ENCODE results near the gene TYW5. TPM values are rescaled to one million over a fixed set of nuclear protein-coding genes. Genes with fewer than 3 reads are reported as not detected.

TYW5 gene
- total RNA-seq, 1 experiment from 2014 or later: 7.2 TPM

DNA sequence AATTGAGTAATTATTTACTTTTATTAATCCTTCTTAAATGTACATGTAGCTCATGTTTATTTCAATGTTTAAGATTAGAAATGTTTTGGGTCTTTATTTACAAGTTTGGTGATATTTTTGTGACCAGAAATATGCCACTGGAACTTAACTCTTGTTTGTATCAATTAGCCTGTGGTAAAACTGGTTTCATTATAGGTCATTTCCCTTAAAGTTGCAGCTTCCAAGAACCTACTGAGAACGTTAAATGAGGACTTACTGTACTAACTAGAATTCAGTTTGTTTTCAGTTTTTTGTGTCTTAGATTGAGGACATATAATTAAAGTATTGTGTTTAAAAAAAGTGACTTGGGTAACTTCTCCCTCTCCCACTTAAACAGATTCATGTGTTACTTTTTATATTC lies 4.3 kb downstream of the TYW5 start:
- BruUV-seq (replicated peaks): no TSS peak
- Histone ChIP-seq H4K20me1 (ENCODE audit: insufficient read depth) (peaks cover 4% of the 10 kb centered on the region; the same call in 1 of the 2 replicates), H3K27ac (no peak overlapping the region), H3F3A (ENCODE audit: insufficient read depth, low read depth) (peaks cover 18% of the 10 kb centered on the region; the same call in 1 of the 2 replicates), H3K9me3 (ENCODE audit: insufficient read depth, low read depth) (no peaks in the 10 kb centered on the region), H3K36me3 (ENCODE audit: low read depth) (peaks cover 18% of the 10 kb centered on the region), H3K27me3 (ENCODE audit: insufficient read depth, low read depth) (no peaks in the 10 kb centered on the region), H3K79me2 (ENCODE audit: low read depth) (peaks cover 57% of the 10 kb centered on the region), H2AFZ (no peak overlapping the region), H3K4me1 (replicated peaks; ENCODE audit: insufficient read depth) (peaks cover 14% of the 10 kb centered on the region), H3K4me3 (no peak overlapping the region), H3K9me2 (ENCODE audit: insufficient read depth) (no peaks in the 10 kb centered on the region), H3K4me2 (no peak overlapping the region)
- ChIA-PET POLR2A (ENCODE audit: unreplicated experiment) (no interaction called here), CTCF (interaction anchor here (1.1 kb wide), 1 partner anchor 51 kb away, joined by 6 read pairs; no protein-coding TSS in a partner anchor)
- no peak for TF ChIP-seq EZH2 (IDR thresholded peaks at IDR 0.05; ENCODE audit: low read depth)
- TF ChIP-seq, protein P1, sequence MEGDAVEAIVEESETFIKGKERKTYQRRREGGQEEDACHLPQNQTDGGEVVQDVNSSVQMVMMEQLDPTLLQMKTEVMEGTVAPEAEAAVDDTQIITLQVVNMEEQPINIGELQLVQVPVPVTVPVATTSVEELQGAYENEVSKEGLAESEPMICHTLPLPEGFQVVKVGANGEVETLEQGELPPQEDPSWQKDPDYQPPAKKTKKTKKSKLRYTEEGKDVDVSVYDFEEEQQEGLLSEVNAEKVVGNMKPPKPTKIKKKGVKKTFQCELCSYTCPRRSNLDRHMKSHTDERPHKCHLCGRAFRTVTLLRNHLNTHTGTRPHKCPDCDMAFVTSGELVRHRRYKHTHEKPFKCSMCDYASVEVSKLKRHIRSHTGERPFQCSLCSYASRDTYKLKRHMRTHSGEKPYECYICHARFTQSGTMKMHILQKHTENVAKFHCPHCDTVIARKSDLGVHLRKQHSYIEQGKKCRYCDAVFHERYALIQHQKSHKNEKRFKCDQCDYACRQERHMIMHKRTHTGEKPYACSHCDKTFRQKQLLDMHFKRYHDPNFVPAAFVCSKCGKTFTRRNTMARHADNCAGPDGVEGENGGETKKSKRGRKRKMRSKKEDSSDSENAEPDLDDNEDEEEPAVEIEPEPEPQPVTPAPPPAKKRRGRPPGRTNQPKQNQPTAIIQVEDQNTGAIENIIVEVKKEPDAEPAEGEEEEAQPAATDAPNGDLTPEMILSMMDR (conservative IDR thresholded peaks at IDR 0.05): no peak
- intact Hi-C loops (cut with micrococcal nuclease; ENCODE audit: unreplicated experiment): no loop called here
- no peak for DNase-seq

DNA sequence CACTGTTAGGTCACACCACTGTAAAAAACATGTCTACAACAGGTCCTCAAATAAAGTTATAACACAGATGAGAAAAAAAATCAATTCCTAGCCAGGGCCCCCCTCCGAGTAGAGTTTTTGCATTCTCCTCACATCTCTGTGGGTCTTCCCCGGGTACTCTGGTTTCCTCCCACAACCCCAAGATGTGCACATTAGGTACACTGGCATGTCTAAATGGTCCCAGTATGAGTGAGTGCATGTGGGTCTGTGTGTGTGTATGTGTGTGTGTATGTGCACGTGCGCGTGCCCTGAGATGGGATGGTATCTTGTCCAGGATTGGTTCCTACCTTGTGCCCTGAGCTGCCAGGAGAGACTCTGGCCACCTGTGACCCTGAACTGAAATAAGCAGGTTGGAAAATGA lies 4.9 kb downstream of the TYW5 start:
- ChIA-PET CTCF (no interaction called here), POLR2A (ENCODE audit: unreplicated experiment) (no interaction called here)
- H3K9me2 ChIP-seq (ENCODE audit: insufficient read depth): no peaks in the 10 kb centered on the region
- no peaks in the 10 kb centered on the region for H3K9me3 ChIP-seq (ENCODE audit: insufficient read depth, low read depth)
- no peak overlapping the region for H3K4me3 ChIP-seq
- peaks cover 18% of the 10 kb centered on the region for H3K36me3 ChIP-seq (ENCODE audit: low read depth)
- no TSS peak for BruUV-seq (replicated peaks)
- H3K4me1 ChIP-seq (replicated peaks; ENCODE audit: insufficient read depth): peaks cover 14% of the 10 kb centered on the region
- H3K79me2 ChIP-seq (ENCODE audit: low read depth): peaks cover 51% of the 10 kb centered on the region
- no peaks in the 10 kb centered on the region for H3K27me3 ChIP-seq (ENCODE audit: insufficient read depth, low read depth)
- peaks cover 4% of the 10 kb centered on the region; the same call in 1 of the 2 replicates for H4K20me1 ChIP-seq (ENCODE audit: insufficient read depth)
- no peak overlapping the region for H3K27ac ChIP-seq
- H3F3A ChIP-seq (ENCODE audit: insufficient read depth, low read depth): peaks cover 18% of the 10 kb centered on the region; the same call in 1 of the 2 replicates
- no peak for TF ChIP-seq EZH2 (IDR thresholded peaks at IDR 0.05; ENCODE audit: low read depth)
- TF ChIP-seq, protein P1 (conservative IDR thresholded peaks at IDR 0.05): no peak
- intact Hi-C loops (cut with micrococcal nuclease; ENCODE audit: unreplicated experiment): no loop called here
- DNase-seq: no peak
- H3K4me2 ChIP-seq: no peak overlapping the region
- no peak overlapping the region for H2AFZ ChIP-seq

DNA sequence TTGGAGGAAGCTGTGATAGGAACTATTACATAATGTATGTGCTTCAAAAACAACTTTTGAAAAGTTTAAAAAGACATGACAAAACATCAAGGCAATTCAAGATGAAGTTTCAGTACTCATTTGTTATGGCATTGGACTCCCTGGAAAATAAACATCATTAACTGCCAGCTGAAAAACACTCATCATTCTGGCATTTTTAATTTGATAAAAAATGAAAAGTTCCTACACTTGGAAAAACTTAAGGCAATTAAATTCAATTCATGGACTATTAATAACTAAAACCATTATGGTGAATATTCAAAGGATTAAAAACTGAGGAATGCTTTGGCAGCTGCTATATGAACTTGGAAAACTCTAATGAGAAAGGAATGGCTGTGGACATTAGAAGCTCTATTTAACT lies 8.5 kb downstream of the TYW5 start:
- Histone ChIP-seq H3K27me3 (ENCODE audit: insufficient read depth, low read depth) (no peaks in the 10 kb centered on the region), H3K27ac (no peak overlapping the region)
- CTCF ChIA-PET: no interaction called here

More for the DNA sequence above, 8.5 kb downstream of the TYW5 start:
- H3K9me2 ChIP-seq (ENCODE audit: insufficient read depth): no peaks in the 10 kb centered on the region
- BruUV-seq (replicated peaks): no TSS peak
- H3K4me1 ChIP-seq (replicated peaks; ENCODE audit: insufficient read depth): no peaks in the 10 kb centered on the region; the same call in 1 of the 2 replicates
- peaks cover 20% of the 10 kb centered on the region for H3K79me2 ChIP-seq (ENCODE audit: low read depth)
- POLR2A ChIA-PET (ENCODE audit: unreplicated experiment): interaction anchor here (0.6 kb wide), 1 partner anchor 7 kb away, joined by 5 read pairs; no protein-coding TSS in a partner anchor
- no peak overlapping the region for H2AFZ ChIP-seq
- no peaks in the 10 kb centered on the region; the same call in 1 of the 2 replicates for H3F3A ChIP-seq (ENCODE audit: insufficient read depth, low read depth)
- peaks cover 32% of the 10 kb centered on the region for H3K36me3 ChIP-seq (ENCODE audit: low read depth)
- no peak overlapping the region for H3K4me2 ChIP-seq
- H3K9me3 ChIP-seq (ENCODE audit: insufficient read depth, low read depth): no peaks in the 10 kb centered on the region
- no peaks in the 10 kb centered on the region for H4K20me1 ChIP-seq (ENCODE audit: insufficient read depth)
- no peak for TF ChIP-seq EZH2 (IDR thresholded peaks at IDR 0.05; ENCODE audit: low read depth)
- TF ChIP-seq, protein P1 (conservative IDR thresholded peaks at IDR 0.05): no peak
- intact Hi-C loops (cut with micrococcal nuclease; ENCODE audit: unreplicated experiment): loop anchor here (10.0 kb wide), 1 partner anchor 1632 kb away; no protein-coding TSS in a partner anchor
- no peak overlapping the region for H3K4me3 ChIP-seq
- DNase-seq: no peak
